Activated naive CD4-positive, alpha-beta T cell treated with anti-CD3 and anti-CD28 coated beads, Interleukin-2, amount 10 ng/mL, durations not matched to agents 7 days and 5 days (primary cell): ENCODE results near the gene PLEKHJ1.

Experiments used
- CTCF ChIA-PET: fragments of 350-600 bp; sonication (Branson Sonifier 250); formaldehyde crosslinking; loops from one replicate; lab custom pipeline; 2021; ENCODE audit warnings: antibody characterized with exemption; lab: Charles Lee
- DNase-seq: peaks from one replicate; pipeline ENCODE4 v3.0.0-alpha.2; 2020
- H3K27ac Mint-ChIP-seq: one replicate; pipeline ENCODE4 v1.8.0; 2021; ENCODE audit warnings: mild to moderate bottlenecking, moderate library complexity, mixed read lengths
- H3K27me3 Mint-ChIP-seq: one replicate; pipeline ENCODE4 v1.8.0; 2021; ENCODE audit warnings: mild to moderate bottlenecking, mixed read lengths
- H3K36me3 Mint-ChIP-seq: one replicate; pipeline ENCODE4 v1.8.0; 2021; ENCODE audit warnings: mixed read lengths
- H3K4me1 Mint-ChIP-seq: one replicate; pipeline ENCODE4 v1.8.0; 2021; ENCODE audit warnings: mixed read lengths
- H3K4me3 Mint-ChIP-seq: one replicate; pipeline ENCODE4 v1.8.0; 2021; ENCODE audit warnings: mild to moderate bottlenecking, moderate library complexity, mixed read lengths
- H3K9me3 Mint-ChIP-seq: one replicate; pipeline ENCODE4 v1.8.0; 2021; ENCODE audit warnings: mixed read lengths

PLEKHJ1 gene

GRCh38 chr19:2190848-2191455 lies 45.2 kb downstream of the PLEKHJ1 start:
- Mint-ChIP-seq H3K4me1 (no peaks in the 10 kb centered on the region), H3K4me3 (no peak overlapping the region), H3K27me3 (no peaks in the 10 kb centered on the region), H3K36me3 (peaks cover 21% of the 10 kb centered on the region), H3K9me3 (no peaks in the 10 kb centered on the region), H3K27ac (peak overlapping the region; percentile 52)
- DNase-seq, result no peak
- CTCF ChIA-PET, result no interaction called here

- Mint-ChIP-seq H3K27me3 (no peaks in the 10 kb centered on the region), H3K4me3 (no peak overlapping the region), H3K9me3 (no peaks in the 10 kb centered on the region), H3K27ac (no peak overlapping the region), H3K4me1 (no peaks in the 10 kb centered on the region), H3K36me3 (peaks cover 24% of the 10 kb centered on the region)
- no peak for DNase-seq
- CTCF ChIA-PET, result no interaction called here
Measured at GRCh38 chr19:2189880-2190279, 46.2 kb downstream of the PLEKHJ1 start.

- no peak overlapping the region for H3K27ac Mint-ChIP-seq
- H3K4me3 Mint-ChIP-seq, result no peak overlapping the region
- DNase-seq, result no peak
- CTCF ChIA-PET, result no interaction called here
- no peaks in the 10 kb centered on the region for H3K9me3 Mint-ChIP-seq
- H3K27me3 Mint-ChIP-seq, result no peaks in the 10 kb centered on the region
- H3K4me1 Mint-ChIP-seq, result no peaks in the 10 kb centered on the region
- peaks cover 30% of the 10 kb centered on the region for H3K36me3 Mint-ChIP-seq
Measured at GRCh38 chr19:2188708-2189385, 47.3 kb downstream of the PLEKHJ1 start.

- H3K4me1 Mint-ChIP-seq, result no peaks in the 10 kb centered on the region
- no peaks in the 10 kb centered on the region for H3K9me3 Mint-ChIP-seq
- CTCF ChIA-PET, result no interaction called here
- H3K4me3 Mint-ChIP-seq, result no peak overlapping the region
- no peaks in the 10 kb centered on the region for H3K27me3 Mint-ChIP-seq
- H3K36me3 Mint-ChIP-seq, result peaks cover 24% of the 10 kb centered on the region
- DNase-seq, result no peak
- H3K27ac Mint-ChIP-seq, result no peak overlapping the region
Measured at GRCh38 chr19:2187159-2187558, 49.0 kb downstream of the PLEKHJ1 start.

GRCh38 chr19:2186071-2186846 lies 49.9 kb downstream of the PLEKHJ1 start:
- DNase-seq, result no peak
- H3K4me1 Mint-ChIP-seq, result no peaks in the 10 kb centered on the region
- CTCF ChIA-PET, result no interaction called here
- H3K36me3 Mint-ChIP-seq, result peaks cover 23% of the 10 kb centered on the region
- no peak overlapping the region for H3K4me3 Mint-ChIP-seq
- H3K27ac Mint-ChIP-seq, result no peak overlapping the region
- H3K9me3 Mint-ChIP-seq, result no peaks in the 10 kb centered on the region
- H3K27me3 Mint-ChIP-seq, result no peaks in the 10 kb centered on the region

- CTCF ChIA-PET, result interaction anchor here (0.8 kb wide), 1 partner anchor 14 kb away, joined by 3 read pairs; no protein-coding TSS in a partner anchor
- H3K27ac Mint-ChIP-seq, result no peak overlapping the region
- no peaks in the 10 kb centered on the region for H3K4me1 Mint-ChIP-seq
- H3K27me3 Mint-ChIP-seq, result no peaks in the 10 kb centered on the region
- peaks cover 26% of the 10 kb centered on the region for H3K36me3 Mint-ChIP-seq
- H3K9me3 Mint-ChIP-seq, result no peaks in the 10 kb centered on the region
- no peak for DNase-seq
- no peak overlapping the region for H3K4me3 Mint-ChIP-seq
Measured at GRCh38 chr19:2185734-2186070, 50.4 kb downstream of the PLEKHJ1 start.

GRCh38 chr19:2184422-2184975 lies 51.6 kb downstream of the PLEKHJ1 start:
- H3K4me3 Mint-ChIP-seq, result no peak overlapping the region
- CTCF ChIA-PET, result no interaction called here

More at GRCh38 chr19:2184422-2184975, 51.6 kb downstream of the PLEKHJ1 start:
- Mint-ChIP-seq H3K36me3 (peaks cover 30% of the 10 kb centered on the region), H3K27me3 (no peaks in the 10 kb centered on the region), H3K4me1 (no peaks in the 10 kb centered on the region), H3K9me3 (no peaks in the 10 kb centered on the region), H3K27ac (no peak overlapping the region)
- DNase-seq, result no peak
